NCI-H748 (cell line): Measurements from ENCODE around the gene C1orf174.

ENCODE experiments used
- DNase-seq: peaks from one replicate; lab custom pipeline; 2025; ENCODE audit not compliant: unreplicated experiment; lab: John Stamatoyannopoulos, UW

C1orf174 gene

GRCh38 chr1:3841491-3841890 is 58.6 kb downstream of the C1orf174 start:
- no peak for DNase-seq
